IMR-90 (cell line): Measurements from ENCODE around the gene RNF128. TPM values are rescaled to one million over a fixed set of nuclear protein-coding genes. Genes with fewer than 3 reads are reported as not detected.

ENCODE experiments used
- ATAC-seq: fragments of 200-7000 bp; cut with Tn5 transposase; 2 replicates; pipeline ENCODE4 v1.9.1; 2020; ENCODE audit warnings: low read depth, mild to moderate bottlenecking, moderate library complexity
- BruUV-seq: library from RNA; stranded (reverse); fragments of 400-500 nt; replicated peaks from 2 replicates; lab custom pipeline; 2021; lab: Mats Ljungman, UMichigan
- CTCF ChIA-PET: fragments of 300-600 bp; formaldehyde crosslinking; extraction: SDS; loops from one replicate; lab custom pipeline; 2021; ENCODE audit warnings: antibody characterized with exemption; lab: Yijun Ruan, JAX
- POLR2A ChIA-PET: fragments of 300-600 bp; sonication (Branson Sonifier 250); formaldehyde crosslinking; loops from one replicate; lab custom pipeline; 2022; ENCODE audit warnings: antibody characterized with exemption; ENCODE audit not compliant: unreplicated experiment; lab: Charles Lee
- DNase-seq: peaks from one replicate; pipeline ENCODE4 v3.0.0; 2013
- H2AFZ ChIP-seq: replicated peaks from 2 replicates; pipeline ENCODE3; 2013; ENCODE audit warnings: low read length, mild to moderate bottlenecking; ENCODE audit not compliant: poor library complexity
- H2AK5ac ChIP-seq: 2 replicates; pipeline ENCODE4 v1.6.1; 2013; ENCODE audit warnings: low read depth, low read length, inconsistent platforms
- H2AK9ac ChIP-seq: replicated peaks from 2 replicates; pipeline ENCODE3; 2013; ENCODE audit warnings: mild to moderate bottlenecking, low read depth, low read length, moderate library complexity; ENCODE audit not compliant: poor library complexity
- H2BK120ac ChIP-seq: 2 replicates; pipeline ENCODE4 v1.6.1; 2013; ENCODE audit warnings: low read depth, low read length, inconsistent platforms
- H2BK15ac ChIP-seq: 3 replicates; pipeline ENCODE4 v1.6.1; 2013; ENCODE audit warnings: low read depth, low read length, inconsistent platforms
- H2BK20ac ChIP-seq: 2 replicates; pipeline ENCODE4 v1.6.1; 2013; ENCODE audit warnings: low read depth, mild to moderate bottlenecking, inconsistent platforms, low read length, moderate library complexity
- H2BK5ac ChIP-seq: 2 replicates; pipeline ENCODE4 v1.6.1; 2013; ENCODE audit warnings: mild to moderate bottlenecking, low read depth, low read length, inconsistent platforms; ENCODE audit not compliant: poor library complexity, severe bottlenecking
- H3K14ac ChIP-seq: replicated peaks from 2 replicates; pipeline ENCODE4 v1.6.1; 2013; ENCODE audit warnings: low read depth, low read length, inconsistent platforms
- H3K18ac ChIP-seq: 2 replicates; pipeline ENCODE4 v1.6.1; 2013; ENCODE audit warnings: low read depth, low read length, control low read depth
- H3K23ac ChIP-seq: 2 replicates; pipeline ENCODE4 v1.6.1; 2013; ENCODE audit warnings: low read depth, low read length, inconsistent platforms
- H3K27ac ChIP-seq: 2 replicates; pipeline ENCODE4 v1.5.1; 2013; ENCODE audit warnings: mild to moderate bottlenecking, control low read depth, low read length; ENCODE audit not compliant: insufficient read depth
- H3K27me3 ChIP-seq: 2 replicates; pipeline ENCODE4 v1.6.1; 2013; ENCODE audit warnings: low read length; ENCODE audit not compliant: control insufficient read depth, insufficient read depth
- H3K36me3 ChIP-seq: 2 replicates; pipeline ENCODE4 v1.6.1; 2013; ENCODE audit warnings: low read length, mixed read lengths; ENCODE audit not compliant: control insufficient read depth, insufficient read depth
- H3K4ac ChIP-seq: 2 replicates; pipeline ENCODE4 v1.6.1; 2013; ENCODE audit warnings: low read depth, low read length, inconsistent platforms
- H3K4me1 ChIP-seq: 2 replicates; pipeline ENCODE4 v1.6.1; 2013; ENCODE audit warnings: low read length, mixed read lengths; ENCODE audit not compliant: control insufficient read depth, insufficient read depth
- H3K4me2 ChIP-seq: 2 replicates; pipeline ENCODE4 v1.6.1; 2013; ENCODE audit warnings: low read depth, mild to moderate bottlenecking, control low read depth, low read length, moderate library complexity
- H3K4me3 ChIP-seq: 2 replicates; pipeline ENCODE4 v1.5.1; 2013; ENCODE audit warnings: low read depth, mild to moderate bottlenecking, control low read depth, low read length, moderate library complexity; ENCODE audit not compliant: insufficient read depth
- H3K56ac ChIP-seq: 2 replicates; pipeline ENCODE4 v1.6.1; 2013; ENCODE audit warnings: low read length, inconsistent platforms; ENCODE audit not compliant: insufficient read depth; ENCODE audit errors: extremely low read depth
- H3K79me1 ChIP-seq, 2 experiments: 2 replicates each; pipeline ENCODE4 v1.6.1; 2013; ENCODE audit warnings: low read length in 2 of 2, inconsistent platforms in 1 of 2, low read depth in 1 of 2
- H3K9ac ChIP-seq: 2 replicates; pipeline ENCODE4 v1.6.1; 2013; ENCODE audit warnings: low read depth, low read length, control low read depth
- H3K9me1 ChIP-seq: 2 replicates; pipeline ENCODE4 v1.6.1; 2013; ENCODE audit warnings: low read length, inconsistent platforms; ENCODE audit not compliant: insufficient read depth
- H3K9me3 ChIP-seq: 2 replicates; pipeline ENCODE4 v1.6.1; 2013; ENCODE audit warnings: low read length; ENCODE audit not compliant: control insufficient read depth, insufficient read depth
- H4K20me1 ChIP-seq: 2 replicates; pipeline ENCODE4 v1.6.1; 2013; ENCODE audit warnings: low read length, inconsistent platforms; ENCODE audit not compliant: insufficient read depth
- H4K5ac ChIP-seq: 2 replicates; pipeline ENCODE4 v1.6.1; 2013; ENCODE audit warnings: mild to moderate bottlenecking, low read depth, low read length, control low read depth
- H4K8ac ChIP-seq, 2 experiments: 2 replicates each; pipeline ENCODE4 v1.6.1; 2013; ENCODE audit warnings: low read depth in 2 of 2, low read length in 2 of 2, control low read depth in 1 of 2, inconsistent platforms in 1 of 2
- H4K91ac ChIP-seq: 2 replicates; pipeline ENCODE4 v1.6.1; 2013; ENCODE audit warnings: low read depth, low read length, inconsistent platforms; ENCODE audit not compliant: insufficient read depth
- BHLHE40 ChIP-seq: fragments of 150-350 bp; IDR thresholded peaks from 2 replicates; pipeline ENCODE4 v1.6.1; 2016; ENCODE audit warnings: mild to moderate bottlenecking, low read depth, low read length
- CEBPB ChIP-seq: IDR thresholded peaks from 2 replicates; pipeline ENCODE4 v1.6.1; 2012; ENCODE audit warnings: low read depth, low read length, improper control_type of control experiment
- CHD1 ChIP-seq: IDR thresholded peaks from 2 replicates; pipeline ENCODE4 v1.6.1; 2012; ENCODE audit warnings: low read depth, low read length, improper control_type of control experiment
- ELK1 ChIP-seq: fragments of 150-350 bp; IDR thresholded peaks from 2 replicates; pipeline ENCODE4 v1.6.1; 2016; ENCODE audit warnings: low read depth, mild to moderate bottlenecking, low read length, moderate library complexity, borderline replicate concordance
- FOS ChIP-seq: fragments of 150-350 bp; IDR thresholded peaks from 2 replicates; pipeline ENCODE4 v1.6.1; 2016; ENCODE audit warnings: low read depth, low read length
- MAFK ChIP-seq: IDR thresholded peaks from 2 replicates; pipeline ENCODE4 v1.6.1; 2012; ENCODE audit warnings: low read depth, low read length, improper control_type of control experiment
- MAZ ChIP-seq: IDR thresholded peaks from 2 replicates; pipeline ENCODE4 v1.6.1; 2012; ENCODE audit warnings: low read depth, mild to moderate bottlenecking, low read length, improper control_type of control experiment, moderate library complexity, borderline replicate concordance
- MXI1 ChIP-seq: IDR thresholded peaks from 2 replicates; pipeline ENCODE4 v1.6.1; 2012; ENCODE audit warnings: low read depth, mild to moderate bottlenecking, low read length, moderate library complexity, borderline replicate concordance
- NFE2L2 ChIP-seq: fragments of 150-350 bp; IDR thresholded peaks from 2 replicates; pipeline ENCODE4 v1.6.1; 2016; ENCODE audit warnings: low read depth, mild to moderate bottlenecking, low read length
- POLR2A ChIP-seq: IDR thresholded peaks from 2 replicates; pipeline ENCODE4 v1.6.1; 2012; ENCODE audit warnings: mild to moderate bottlenecking, low read depth, low read length
- RAD21 ChIP-seq: IDR thresholded peaks from 2 replicates; pipeline ENCODE4 v1.6.1; 2012; ENCODE audit warnings: low read length, improper control_type of control experiment
- RCOR1 ChIP-seq: IDR thresholded peaks from 2 replicates; pipeline ENCODE4 v1.6.1; 2012; ENCODE audit warnings: mild to moderate bottlenecking, low read length, improper control_type of control experiment; ENCODE audit not compliant: insufficient replicate concordance
- RFX5 ChIP-seq: IDR thresholded peaks from 2 replicates; pipeline ENCODE4 v1.8.0; 2012; ENCODE audit warnings: low read depth, mild to moderate bottlenecking, low read length, moderate library complexity
- USF2 ChIP-seq: fragments of 150-350 bp; IDR thresholded peaks from 2 replicates; pipeline ENCODE4 v1.6.1; 2017; ENCODE audit warnings: mild to moderate bottlenecking, antibody characterized with exemption, low read length, low read depth
- WGBS, 2 experiments: methylation state at CpG; one replicate each; pipeline versions ENCODE4 v1.1.5 to v1.1.7; 2013; ENCODE audit warnings: missing lambda C conversion rate in 2 of 2; ENCODE audit not compliant: insufficient read length in 1 of 2; ENCODE audit errors: extremely low coverage in 2 of 2; 5-methylcytosine and 5-hydroxymethylcytosine counted together
- dilution Hi-C: fragments of 300-500 bp; cut with HindIII; formaldehyde crosslinking; loops from one replicate; pipeline ENCODE4 v1.14.3; 2018; ENCODE audit warnings: low sequenced_read_pairs; ENCODE audit not compliant: unreplicated experiment
- in situ Hi-C: fragments of 300-500 bp; cut with MboI; formaldehyde crosslinking; loops from 3 replicates; pipeline ENCODE4 v1.14.3; 2019; ENCODE audit warnings: low sequenced_read_pairs, inconsistent platforms, mixed read lengths
- intact Hi-C: fragments of 100-400 bp; cut with micrococcal nuclease; formaldehyde crosslinking; loops from 2 replicates; pipeline ENCODE4 v1.10.0; 2022
- polyA plus RNA-seq, 3 experiments: library from polyadenylated mRNA; depleted of rRNA; stranded (reverse); fragments of >200 nt; gene quantifications; 2 replicates each; pipeline ENCODE4 v1.2.3, GENCODE V29; 2012; ENCODE audit warnings: low replicate concordance in 1 of 3
- total RNA-seq: library from RNA; depleted of rRNA; stranded (reverse); fragments of >200 nt; gene quantifications from 2 replicates; pipeline ENCODE4 v1.2.3, GENCODE V29; 2012
- TF ChIP-seq, protein P1 (sequence below): conservative IDR thresholded peaks from 2 replicates; pipeline ENCODE4 v1.5.1; 2012; ENCODE audit warnings: mild to moderate bottlenecking, low read depth, low read length, improper control_type of control experiment

The RNF128 gene
- total and polyA plus RNA-seq, 2 of the 4 experiments (the other 2 are of a cell fraction): 3.0 to 4.8 TPM

GRCh38 chrX:106707771-106708454, 18.6 kb upstream of the RNF128 start:
- H2BK120ac ChIP-seq: peak overlapping the region; percentile 44; the same call in 1 of the 2 replicates
- H3K9me1 ChIP-seq: no peaks in the 10 kb centered on the region
- no peak overlapping the region for H3K9ac ChIP-seq
- peaks cover 1% of the 10 kb centered on the region; the same call in 1 of the 2 replicates for H3K4me1 ChIP-seq
- H4K91ac ChIP-seq: no peak overlapping the region
- H3K79me1 ChIP-seq: no peaks in the 10 kb centered on the region
- H2AK5ac ChIP-seq: no peak overlapping the region
- no peak overlapping the region for H4K5ac ChIP-seq
- ChIA-PET POLR2A (no interaction called here), CTCF (interaction anchor here (1.2 kb wide), 1 partner anchor 13 kb away, joined by 3 read pairs; no protein-coding TSS in a partner anchor)
- no peak overlapping the region for H3K14ac ChIP-seq
- no peaks in the 10 kb centered on the region for H3K9me3 ChIP-seq
- peak; percentile 96 for ATAC-seq
- H3K56ac ChIP-seq: no peak overlapping the region
- peak overlapping the region; percentile 27; the same call in 1 of the 2 replicates for H3K4me2 ChIP-seq
- H2BK15ac ChIP-seq: no peak overlapping the region
- DNase-seq: peak; percentile 94
- no peaks in the 10 kb centered on the region for H3K27me3 ChIP-seq
- dilution Hi-C loops: no loop called here
- intact Hi-C loops: no loop called here
- H2AK9ac ChIP-seq: no peak overlapping the region
- H3K4me3 ChIP-seq: no peak overlapping the region
- no CpG with 5 or more reads among the region's 3 CpGs for WGBS, 2 experiments
- peak overlapping the region; percentile 23; the same call in 1 of the 2 replicates for H3K18ac ChIP-seq
- H2AFZ ChIP-seq: no peak overlapping the region
- H3K27ac ChIP-seq: no peak overlapping the region
- BruUV-seq: no TSS peak
- peak overlapping the region; percentile 16; the same call in 1 of the 2 replicates for H3K4ac ChIP-seq
- H2BK20ac ChIP-seq: peak overlapping the region; percentile 50; the same call in 1 of the 2 replicates
- H4K8ac ChIP-seq: peak overlapping the region in 1 of 2 experiments; percentile 52; a peak in 1 of 4 replicates
- no peaks in the 10 kb centered on the region for H3K36me3 ChIP-seq
- H4K20me1 ChIP-seq: no peaks in the 10 kb centered on the region
- in situ Hi-C loops: no loop called here
- H2BK5ac ChIP-seq: no peak overlapping the region
- H3K23ac ChIP-seq: peak overlapping the region; percentile 43; the same call in 1 of the 2 replicates
- TF ChIP-seq MAZ (no peak), USF2 (no peak), BHLHE40 (no peak), MAFK (peak; percentile 13; the same call in 1 of the 2 replicates), ELK1 (no peak), FOS (peak; percentile 76), RAD21 (no peak), RFX5 (no peak), MXI1 (no peak), CHD1 (no peak), POLR2A (no peak), CEBPB (no peak), NFE2L2 (no peak), RCOR1 (no peak)
- TF ChIP-seq, protein P1, sequence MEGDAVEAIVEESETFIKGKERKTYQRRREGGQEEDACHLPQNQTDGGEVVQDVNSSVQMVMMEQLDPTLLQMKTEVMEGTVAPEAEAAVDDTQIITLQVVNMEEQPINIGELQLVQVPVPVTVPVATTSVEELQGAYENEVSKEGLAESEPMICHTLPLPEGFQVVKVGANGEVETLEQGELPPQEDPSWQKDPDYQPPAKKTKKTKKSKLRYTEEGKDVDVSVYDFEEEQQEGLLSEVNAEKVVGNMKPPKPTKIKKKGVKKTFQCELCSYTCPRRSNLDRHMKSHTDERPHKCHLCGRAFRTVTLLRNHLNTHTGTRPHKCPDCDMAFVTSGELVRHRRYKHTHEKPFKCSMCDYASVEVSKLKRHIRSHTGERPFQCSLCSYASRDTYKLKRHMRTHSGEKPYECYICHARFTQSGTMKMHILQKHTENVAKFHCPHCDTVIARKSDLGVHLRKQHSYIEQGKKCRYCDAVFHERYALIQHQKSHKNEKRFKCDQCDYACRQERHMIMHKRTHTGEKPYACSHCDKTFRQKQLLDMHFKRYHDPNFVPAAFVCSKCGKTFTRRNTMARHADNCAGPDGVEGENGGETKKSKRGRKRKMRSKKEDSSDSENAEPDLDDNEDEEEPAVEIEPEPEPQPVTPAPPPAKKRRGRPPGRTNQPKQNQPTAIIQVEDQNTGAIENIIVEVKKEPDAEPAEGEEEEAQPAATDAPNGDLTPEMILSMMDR: no peak
